Measurements from ENCODE around the gene LIMD2. TPM values are rescaled to one million over a fixed set of nuclear protein-coding genes. Genes with fewer than 3 reads are reported as not detected.

Gene LIMD2
- total RNA-seq, 5 donors from 2014 or later (not counting 1 experiment from before 2014, with no cell fraction given) = 534 to 851 (median 767) TPM

GRCh38 chr17:63675607-63676546 is 24.0 kb downstream of the LIMD2 start:
- H3K27me3 Mint-ChIP-seq = no peaks in the 10 kb centered on the region
- Histone ChIP-seq H3K27ac (ENCODE audit: low read length) (no peak overlapping the region), H3K9me3 (no peaks in the 10 kb centered on the region), H3K4me1 (ENCODE audit: control insufficient read depth in 1 of 2, extremely low read depth in 1 of 2, insufficient read depth in 2 of 2, low read length in 2 of 2) (no peaks in the 10 kb centered on the region), H3K27me3 (replicated peaks in 1 of 2; ENCODE audit: control insufficient read depth in 2 of 2, extremely low read depth in 1 of 2, insufficient read depth in 2 of 2, low read length in 1 of 2) (no peaks in the 10 kb centered on the region), H3K36me3 (ENCODE audit: control insufficient read depth in 2 of 2, extremely low read depth in 1 of 2, insufficient read depth in 1 of 2, low read length in 1 of 2) (peaks cover 3 to 73% of the 10 kb centered on the region in 2 donors), H3K4me3 (ENCODE audit: control insufficient read depth in 1 of 2, extremely low read depth in 1 of 2, low read length in 1 of 2) (no peak overlapping the region)
- peaks cover 24 to 33% (median 28%) of the 10 kb centered on the region in 3 donors for H3K4me1 Mint-ChIP-seq
- H3K36me3 Mint-ChIP-seq = peaks cover 29% of the 10 kb centered on the region
- ChIA-PET POLR2A (no interaction called here), CTCF (interaction anchor here in 1 of 2 donors (0.6 kb wide), 1 partner anchor 21 kb away, joined by 3 read pairs; no protein-coding TSS in a partner anchor)
- no peak for ATAC-seq (replicated peaks in 1 of 4)
- no peaks in the 10 kb centered on the region for H3K9me3 Mint-ChIP-seq
- no peak for DNase-seq
- no peak overlapping the region for H3K4me3 Mint-ChIP-seq
- peak overlapping the region in 1 of 2 donors; percentile 73 for H3K27ac Mint-ChIP-seq
- 84% methylated on average over 5 of the region's 6 CpGs for WGBS (ENCODE audit: insufficient coverage)

- 100% methylated on average over 1 of the region's 4 CpGs for WGBS (ENCODE audit: insufficient coverage)
- Mint-ChIP-seq H3K27ac (peak overlapping the region in 1 of 2 donors; percentile 8), H3K4me3 (no peak overlapping the region), H3K27me3 (no peaks in the 10 kb centered on the region), H3K9me3 (no peaks in the 10 kb centered on the region), H3K4me1 (peaks cover 24 to 39% (median 29%) of the 10 kb centered on the region in 3 donors), H3K36me3 (peaks cover 29% of the 10 kb centered on the region)
- no peaks in the 10 kb centered on the region for H3K27me3 ChIP-seq (replicated peaks in 1 of 2; ENCODE audit: control insufficient read depth in 2 of 2, extremely low read depth in 1 of 2, insufficient read depth in 2 of 2, low read length in 1 of 2)
- H3K36me3 ChIP-seq (ENCODE audit: control insufficient read depth in 2 of 2, extremely low read depth in 1 of 2, insufficient read depth in 1 of 2, low read length in 1 of 2) = peaks cover 3 to 72% of the 10 kb centered on the region in 2 donors
- H3K27ac ChIP-seq (ENCODE audit: low read length) = no peak overlapping the region
- POLR2A ChIA-PET = interaction anchor here in 1 of 2 donors (0.5 kb wide), 1 partner anchor 19 kb away, joined by 8 read pairs; no protein-coding TSS in a partner anchor
- H3K9me3 ChIP-seq = no peaks in the 10 kb centered on the region
- ATAC-seq (replicated peaks in 1 of 4) = no peak
- H3K4me1 ChIP-seq (ENCODE audit: control insufficient read depth in 1 of 2, extremely low read depth in 1 of 2, insufficient read depth in 2 of 2, low read length in 2 of 2) = no peaks in the 10 kb centered on the region
- no peak overlapping the region for H3K4me3 ChIP-seq (ENCODE audit: control insufficient read depth in 1 of 2, extremely low read depth in 1 of 2, low read length in 1 of 2)
- CTCF ChIA-PET = no interaction called here
- no peak for DNase-seq
These were observed 24.7 kb downstream of the LIMD2 start for GRCh38 chr17:63675231-63675606.

- Mint-ChIP-seq H3K36me3 (peaks cover 40% of the 10 kb centered on the region), H3K27ac (no peak overlapping the region)
- POLR2A ChIA-PET = no interaction called here
These were observed 27.1 kb downstream of the LIMD2 start for GRCh38 chr17:63672856-63673255.

DNA sequence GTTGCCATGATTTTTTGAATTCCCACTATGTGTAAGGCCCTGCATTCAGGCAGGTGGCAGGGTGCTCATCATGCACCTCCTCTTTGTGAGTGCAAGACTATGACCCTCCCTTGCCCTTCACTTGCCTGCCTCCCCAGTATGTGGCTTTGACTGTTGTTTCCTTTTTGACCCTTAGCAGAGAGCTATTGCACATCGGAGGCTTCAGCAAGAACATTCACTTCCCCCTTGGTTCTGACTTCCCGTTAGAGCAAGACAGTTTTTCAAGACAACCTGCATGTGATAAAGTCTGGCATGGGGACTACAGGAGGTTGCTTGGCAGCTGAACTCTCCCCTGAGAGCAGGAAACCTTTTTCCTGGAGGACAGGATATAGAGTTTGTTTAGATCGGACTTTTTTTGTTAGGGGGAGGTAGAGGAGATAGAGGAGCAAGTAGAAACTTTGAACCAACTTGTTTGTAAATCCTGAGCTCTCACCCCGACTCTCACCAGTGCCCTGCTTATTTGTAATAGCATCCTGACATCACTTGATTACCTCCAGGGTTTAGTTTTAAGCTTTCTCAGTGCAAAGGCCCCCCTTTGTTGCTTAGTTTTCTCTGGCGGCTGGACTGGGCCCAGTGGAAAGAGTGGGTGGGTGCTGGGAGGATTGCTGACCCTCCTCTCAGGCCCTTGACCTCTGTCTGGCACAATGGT is 34.3 kb downstream of the LIMD2 start:
- H3K4me3 Mint-ChIP-seq = no peak overlapping the region
- 83% methylated on average over 1 of the region's 5 CpGs for WGBS (ENCODE audit: insufficient coverage)
- peak in 1 of 35 experiments; percentile 14 for DNase-seq
- POLR2A ChIA-PET = interaction anchor here in 1 of 2 donors (0.6 kb wide), 1 partner anchor 30 kb away, joined by 3 read pairs; no protein-coding TSS in a partner anchor
- peaks cover 42% of the 10 kb centered on the region for H3K36me3 Mint-ChIP-seq
- H3K9me3 Mint-ChIP-seq = no peaks in the 10 kb centered on the region
- H3K4me1 Mint-ChIP-seq = peaks cover 14 to 29% (median 18%) of the 10 kb centered on the region in 3 donors
- Histone ChIP-seq H3K4me1 (ENCODE audit: control insufficient read depth in 1 of 2, extremely low read depth in 1 of 2, insufficient read depth in 2 of 2, low read length in 2 of 2) (no peaks in the 10 kb centered on the region), H3K27me3 (replicated peaks in 1 of 2; ENCODE audit: control insufficient read depth in 2 of 2, extremely low read depth in 1 of 2, insufficient read depth in 2 of 2, low read length in 1 of 2) (no peaks in the 10 kb centered on the region), H3K27ac (ENCODE audit: low read length) (no peak overlapping the region), H3K9me3 (no peaks in the 10 kb centered on the region), H3K4me3 (ENCODE audit: control insufficient read depth in 1 of 2, extremely low read depth in 1 of 2, low read length in 1 of 2) (no peak overlapping the region), H3K36me3 (ENCODE audit: control insufficient read depth in 2 of 2, extremely low read depth in 1 of 2, insufficient read depth in 1 of 2, low read length in 1 of 2) (peaks cover 0 to 79% of the 10 kb centered on the region in 2 donors)
- ATAC-seq (replicated peaks in 1 of 4) = no peak
- H3K27me3 Mint-ChIP-seq = no peaks in the 10 kb centered on the region
- peak overlapping the region in 1 of 2 donors; percentile 72 for H3K27ac Mint-ChIP-seq
- CTCF ChIA-PET = interaction anchor here (0.6 kb wide), 2 partner anchors 46 to 237 kb away, joined by 4 to 5 read pairs; no protein-coding TSS in a partner anchor

More at GRCh38 chr17:63672856-63673255, 27.1 kb downstream of the LIMD2 start:
- DNase-seq = no peak
- Histone ChIP-seq H3K27ac (ENCODE audit: low read length) (no peak overlapping the region), H3K4me1 (ENCODE audit: control insufficient read depth in 1 of 2, extremely low read depth in 1 of 2, insufficient read depth in 2 of 2, low read length in 2 of 2) (no peaks in the 10 kb centered on the region), H3K27me3 (replicated peaks in 1 of 2; ENCODE audit: control insufficient read depth in 2 of 2, extremely low read depth in 1 of 2, insufficient read depth in 2 of 2, low read length in 1 of 2) (no peaks in the 10 kb centered on the region), H3K4me3 (ENCODE audit: control insufficient read depth in 1 of 2, extremely low read depth in 1 of 2, low read length in 1 of 2) (no peak overlapping the region), H3K9me3 (no peaks in the 10 kb centered on the region), H3K36me3 (ENCODE audit: control insufficient read depth in 2 of 2, extremely low read depth in 1 of 2, insufficient read depth in 1 of 2, low read length in 1 of 2) (peaks cover 3 to 79% of the 10 kb centered on the region in 2 donors)
- CTCF ChIA-PET = no interaction called here
- Mint-ChIP-seq H3K4me3 (no peak overlapping the region), H3K9me3 (no peaks in the 10 kb centered on the region), H3K27me3 (no peaks in the 10 kb centered on the region), H3K4me1 (peaks cover 24 to 41% (median 24%) of the 10 kb centered on the region in 3 donors)
- WGBS (ENCODE audit: insufficient coverage) = no CpG with 5 or more reads among the region's 2 CpGs
- no peak for ATAC-seq (replicated peaks in 1 of 4)

- Mint-ChIP-seq H3K4me1 (peaks cover 6 to 7% (median 6%) of the 10 kb centered on the region in 3 donors), H3K36me3 (peaks cover 37% of the 10 kb centered on the region), H3K4me3 (no peak overlapping the region), H3K27me3 (no peaks in the 10 kb centered on the region), H3K27ac (no peak overlapping the region), H3K9me3 (no peaks in the 10 kb centered on the region)
- Histone ChIP-seq H3K4me1 (ENCODE audit: control insufficient read depth in 1 of 2, extremely low read depth in 1 of 2, insufficient read depth in 2 of 2, low read length in 2 of 2) (no peaks in the 10 kb centered on the region), H3K27me3 (replicated peaks in 1 of 2; ENCODE audit: control insufficient read depth in 2 of 2, extremely low read depth in 1 of 2, insufficient read depth in 2 of 2, low read length in 1 of 2) (no peaks in the 10 kb centered on the region), H3K9me3 (no peaks in the 10 kb centered on the region), H3K27ac (ENCODE audit: low read length) (no peak overlapping the region), H3K4me3 (ENCODE audit: control insufficient read depth in 1 of 2, extremely low read depth in 1 of 2, low read length in 1 of 2) (no peak overlapping the region), H3K36me3 (ENCODE audit: control insufficient read depth in 2 of 2, extremely low read depth in 1 of 2, insufficient read depth in 1 of 2, low read length in 1 of 2) (peaks cover 2 to 55% of the 10 kb centered on the region in 2 donors)
- no peak for ATAC-seq (replicated peaks in 1 of 4)
- ChIA-PET CTCF (no interaction called here), POLR2A (no interaction called here)
- WGBS (ENCODE audit: insufficient coverage) = 100% methylated on average over 3 of the region's 3 CpGs
- no peak for DNase-seq
These were observed 40.1 kb downstream of the LIMD2 start for GRCh38 chr17:63659850-63660249.

- WGBS (ENCODE audit: insufficient coverage) = no CpG with 5 or more reads among the region's 1 CpG
- H3K9me3 ChIP-seq = no peaks in the 10 kb centered on the region
- no peak overlapping the region for H3K27ac Mint-ChIP-seq
- no peaks in the 10 kb centered on the region for H3K27me3 ChIP-seq (replicated peaks in 1 of 2; ENCODE audit: control insufficient read depth in 2 of 2, extremely low read depth in 1 of 2, insufficient read depth in 2 of 2, low read length in 1 of 2)
- ATAC-seq (replicated peaks in 1 of 4) (no peak), DNase-seq (no peak)
- H3K4me1 Mint-ChIP-seq = peaks cover 0 to 3% (median 0%) of the 10 kb centered on the region in 3 donors
- ChIA-PET CTCF (no interaction called here), POLR2A (no interaction called here)
- H3K27ac ChIP-seq (ENCODE audit: low read length) = no peak overlapping the region
- H3K4me3 Mint-ChIP-seq = no peak overlapping the region
- H3K4me3 ChIP-seq (ENCODE audit: control insufficient read depth in 1 of 2, extremely low read depth in 1 of 2, low read length in 1 of 2) = no peak overlapping the region
- H3K9me3 Mint-ChIP-seq = no peaks in the 10 kb centered on the region
- H3K36me3 Mint-ChIP-seq = peaks cover 40% of the 10 kb centered on the region
- H3K4me1 ChIP-seq (ENCODE audit: control insufficient read depth in 1 of 2, extremely low read depth in 1 of 2, insufficient read depth in 2 of 2, low read length in 2 of 2) = no peaks in the 10 kb centered on the region
- H3K27me3 Mint-ChIP-seq = no peaks in the 10 kb centered on the region
- H3K36me3 ChIP-seq (ENCODE audit: control insufficient read depth in 2 of 2, extremely low read depth in 1 of 2, insufficient read depth in 1 of 2, low read length in 1 of 2) = peaks cover 2 to 55% of the 10 kb centered on the region in 2 donors
These were observed 41.6 kb downstream of the LIMD2 start for GRCh38 chr17:63658366-63658765.

Data from T-cell (primary cell).